GM18858 (cell line): Measurements from ENCODE around the gene AGBL4.

Source experiments
- ATAC-seq: cut with Tn5 transposase; IDR thresholded peaks from one replicate; pipeline ENCODE4 v1.9.1; 2021; ENCODE audit not compliant: unreplicated experiment

AGBL4 gene

DNA sequence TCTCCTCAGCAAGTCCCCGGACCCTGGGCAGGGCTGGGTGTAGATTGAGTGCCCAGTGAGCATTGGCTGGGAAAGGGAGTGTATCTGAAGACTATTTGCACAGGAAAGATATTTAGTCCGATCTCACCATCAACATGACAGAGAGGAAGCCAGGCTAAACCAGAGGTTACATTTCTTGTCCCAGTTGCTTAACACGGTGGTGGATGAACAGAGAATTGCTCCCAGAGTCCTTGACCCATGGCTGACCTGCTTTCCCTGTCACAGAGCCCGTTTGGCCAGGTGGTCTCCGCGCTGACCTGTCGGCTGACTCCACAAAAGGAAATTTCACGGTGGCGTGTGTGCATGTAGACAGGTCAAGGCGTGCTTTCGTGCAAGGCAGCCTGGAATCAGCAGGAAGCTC, 1330.6 kb downstream of the AGBL4 start:
- no peak for ATAC-seq

DNA sequence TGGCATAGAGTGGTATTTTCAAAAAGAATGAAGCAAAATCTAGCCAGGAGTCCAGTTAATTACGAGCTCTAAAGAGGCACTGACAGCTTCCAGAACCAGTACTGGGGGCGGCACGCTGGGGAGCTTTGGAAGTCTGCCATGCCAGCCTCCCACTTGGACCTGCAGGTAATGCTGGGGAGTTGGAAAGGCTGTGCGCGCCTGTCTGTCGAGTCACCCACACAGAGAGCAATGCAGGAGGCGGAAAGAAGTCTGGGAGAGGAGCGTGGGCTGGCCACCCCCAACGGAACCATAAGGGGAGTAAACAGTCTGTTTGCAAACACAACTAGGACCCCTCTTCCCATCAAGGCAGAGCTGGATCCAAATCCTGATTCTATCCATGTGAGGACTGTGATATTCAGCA, 1331.5 kb downstream of the AGBL4 start:
- no peak for ATAC-seq

DNA sequence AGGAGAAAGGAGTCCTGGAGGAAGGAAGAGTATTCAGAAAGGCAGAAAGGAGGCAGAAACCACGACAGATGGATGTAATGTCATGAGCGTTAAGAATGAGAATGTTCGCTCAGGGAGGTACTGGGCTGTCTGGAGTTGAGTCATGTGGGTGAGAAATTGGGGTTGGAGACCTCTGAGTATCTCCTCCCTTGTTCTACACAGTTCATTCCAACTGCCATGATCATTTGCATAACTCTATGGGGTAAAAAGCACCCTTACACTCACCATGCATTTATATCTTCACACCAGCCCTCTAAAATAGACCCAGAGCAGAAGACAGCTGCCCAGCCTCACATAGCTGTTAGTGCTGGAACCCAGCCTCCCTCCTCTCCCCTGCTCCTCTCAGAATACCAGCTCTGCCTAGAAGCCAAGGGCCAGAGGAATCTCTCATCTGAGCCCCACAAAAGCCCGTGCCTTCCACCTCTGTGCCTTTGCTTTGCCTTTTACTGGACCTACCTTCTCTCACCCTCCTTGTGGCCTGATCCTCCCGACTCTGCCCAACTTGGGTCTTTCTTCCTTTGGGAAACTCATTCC, 1332.2 kb downstream of the AGBL4 start:
- peak; percentile 47 for ATAC-seq

DNA sequence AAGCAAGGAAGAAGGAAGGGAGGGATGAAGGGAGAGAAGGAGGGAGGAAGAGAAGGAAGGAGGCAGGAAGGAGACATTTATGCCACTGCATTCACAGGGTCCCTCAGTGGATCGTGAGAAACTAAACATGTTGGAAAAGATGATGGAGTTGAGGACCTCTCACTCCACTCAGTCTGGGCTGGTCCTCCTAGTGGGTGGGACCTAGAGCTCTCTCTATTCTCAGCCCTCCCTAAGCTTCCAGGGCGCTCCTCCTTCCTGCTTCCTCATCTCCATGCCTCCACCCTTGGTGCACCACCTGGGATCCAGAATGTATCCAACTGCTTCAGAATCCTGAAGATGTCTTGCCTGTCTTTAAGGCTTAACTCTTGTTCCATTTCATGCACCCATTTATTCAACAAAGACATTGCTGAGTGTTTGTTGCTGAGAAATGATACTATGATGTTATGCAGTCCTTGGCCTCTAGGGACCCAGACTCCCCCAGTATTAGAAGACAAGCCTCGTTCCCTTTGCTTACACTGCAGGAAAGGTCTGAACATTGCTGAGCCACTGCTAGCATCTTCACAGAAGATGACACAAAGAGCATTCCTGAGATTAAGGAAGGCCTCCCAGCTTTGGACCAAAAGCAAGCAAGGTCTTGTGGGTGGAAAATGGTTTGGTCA, 1335.5 kb downstream of the AGBL4 start:
- peak; percentile 76 for ATAC-seq

DNA sequence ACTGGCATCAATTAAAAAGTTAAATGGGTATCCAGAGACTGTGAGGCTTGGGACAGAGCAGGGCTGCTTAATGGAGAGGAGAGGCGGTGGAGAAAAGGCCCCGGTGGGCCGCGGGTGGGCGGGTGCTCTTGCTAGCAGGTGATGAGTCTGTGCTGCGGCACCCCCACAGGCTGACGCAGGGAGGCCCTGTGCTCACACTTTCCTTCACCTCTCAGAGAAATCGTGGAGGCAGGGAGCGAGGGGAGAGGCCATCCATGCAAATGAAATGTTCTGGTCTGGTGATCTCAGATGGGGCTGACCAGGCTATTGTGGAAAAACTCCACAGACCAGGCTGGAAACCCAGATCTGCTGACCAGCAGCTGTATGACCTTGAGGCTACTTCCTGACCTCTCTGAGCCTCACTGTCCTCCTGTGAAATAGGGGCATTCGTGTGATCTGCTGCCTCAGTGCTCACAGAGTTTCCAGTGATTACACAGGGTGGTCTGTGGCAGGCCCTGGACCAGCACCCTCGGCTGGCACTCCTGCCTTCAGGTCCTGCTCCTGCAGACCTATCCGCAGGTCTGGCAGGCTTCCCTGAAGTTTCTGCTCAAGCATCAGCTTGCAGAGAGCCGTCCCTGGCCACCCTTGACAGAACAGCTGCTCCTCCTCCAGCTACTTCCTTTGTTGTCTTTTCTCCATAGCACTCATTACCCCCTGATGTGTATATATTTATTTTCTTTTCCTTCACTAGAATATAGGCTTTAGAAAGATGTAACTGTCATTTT, 1336.3 kb downstream of the AGBL4 start:
- ATAC-seq = no peak

DNA sequence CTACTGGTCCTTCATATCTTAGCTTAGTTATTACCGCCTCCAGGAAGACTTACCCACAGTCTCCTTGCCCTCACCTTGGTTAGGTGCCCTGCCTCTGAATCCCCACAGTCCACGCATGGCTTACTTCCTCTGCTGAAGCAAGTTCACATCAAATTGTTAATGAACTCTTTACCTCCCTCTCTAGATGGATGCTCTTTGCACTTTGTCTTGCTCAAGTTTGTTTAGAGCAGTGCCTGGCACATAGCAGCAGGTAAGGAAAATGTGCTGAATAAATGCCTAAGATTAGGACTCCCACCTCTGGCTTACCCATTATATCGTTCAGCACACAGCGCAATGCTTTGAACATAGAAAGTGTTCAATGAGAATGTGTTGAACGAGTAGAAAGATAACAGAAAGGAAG, 1337.6 kb downstream of the AGBL4 start:
- no peak for ATAC-seq

DNA sequence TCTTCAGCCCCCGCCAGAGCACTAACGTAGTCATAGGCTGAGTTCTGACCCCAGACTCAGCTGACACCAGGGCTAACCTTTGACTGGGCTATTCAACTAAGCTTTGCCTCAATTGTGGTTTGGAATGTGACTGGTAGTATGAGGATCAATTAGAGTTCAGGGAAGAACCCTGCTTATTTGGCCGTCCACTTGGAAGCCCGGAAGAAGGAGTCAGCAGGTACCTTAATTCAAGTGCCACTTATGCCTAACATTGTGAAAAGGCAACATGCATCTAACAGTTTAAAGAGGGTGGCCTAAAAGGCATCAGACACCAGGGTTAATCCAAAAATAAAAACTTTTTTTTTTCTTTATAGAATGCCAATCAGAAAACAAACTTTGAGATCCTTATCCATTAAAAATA, 1339.4 kb downstream of the AGBL4 start:
- no peak for ATAC-seq

DNA sequence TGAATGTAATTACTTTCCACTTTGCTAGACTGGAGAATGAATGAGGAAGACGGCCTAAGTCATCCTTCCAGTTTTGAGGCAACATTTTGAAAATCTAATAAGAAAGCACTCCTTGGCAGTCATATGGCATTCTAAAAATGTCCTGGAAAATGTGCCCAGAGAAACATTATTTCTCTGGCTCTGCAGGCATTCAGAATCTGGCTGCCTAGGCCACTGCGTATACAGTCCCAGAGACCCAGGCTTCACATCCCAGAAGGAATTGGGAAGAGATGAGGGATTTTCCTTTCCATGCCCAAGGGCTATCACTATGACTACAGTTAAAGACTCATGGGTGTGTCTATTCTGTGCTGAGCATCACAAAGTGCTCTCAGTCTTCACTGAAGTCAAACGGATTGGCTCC, 1339.9 kb downstream of the AGBL4 start:
- ATAC-seq = no peak

DNA sequence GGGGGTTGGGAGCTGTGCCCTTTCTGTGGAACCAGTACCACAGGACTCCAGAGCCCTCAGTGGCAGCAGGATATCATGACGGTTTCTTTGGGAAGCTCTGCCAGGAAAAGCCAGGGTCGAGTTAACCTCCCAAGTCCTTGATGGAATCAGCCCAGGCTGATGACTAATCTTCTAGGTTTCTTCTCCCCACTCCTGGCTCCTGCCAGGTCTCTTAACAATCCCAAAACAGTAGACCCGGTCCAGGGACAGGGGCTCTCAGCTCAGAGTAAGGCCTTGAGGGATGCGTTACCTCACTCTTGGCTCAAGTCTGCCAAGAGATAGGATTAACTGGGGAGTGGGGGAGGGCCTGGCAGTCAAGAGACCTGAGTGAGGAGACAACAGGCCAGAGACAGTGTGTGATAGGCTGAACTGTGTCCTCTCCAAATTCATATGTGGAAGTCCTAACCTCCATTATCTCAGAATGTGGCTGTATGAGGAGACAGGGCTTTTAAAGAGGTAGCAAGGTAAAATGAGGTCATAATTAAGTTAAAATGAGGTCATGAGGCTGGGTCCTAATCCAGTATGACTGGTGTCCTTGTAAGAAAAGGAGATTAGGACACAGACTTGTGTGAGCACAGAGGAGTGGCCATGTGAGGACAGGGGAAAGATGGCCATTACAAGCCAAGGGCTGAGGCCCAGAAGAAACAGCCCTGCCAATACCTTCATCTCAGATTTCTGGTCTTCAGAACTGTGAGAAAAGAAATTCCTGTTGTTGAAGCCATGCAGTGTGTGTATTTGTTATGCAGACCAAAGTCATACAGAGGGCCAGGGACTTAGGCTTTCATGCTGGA, 1342.1 kb downstream of the AGBL4 start:
- no peak for ATAC-seq

DNA sequence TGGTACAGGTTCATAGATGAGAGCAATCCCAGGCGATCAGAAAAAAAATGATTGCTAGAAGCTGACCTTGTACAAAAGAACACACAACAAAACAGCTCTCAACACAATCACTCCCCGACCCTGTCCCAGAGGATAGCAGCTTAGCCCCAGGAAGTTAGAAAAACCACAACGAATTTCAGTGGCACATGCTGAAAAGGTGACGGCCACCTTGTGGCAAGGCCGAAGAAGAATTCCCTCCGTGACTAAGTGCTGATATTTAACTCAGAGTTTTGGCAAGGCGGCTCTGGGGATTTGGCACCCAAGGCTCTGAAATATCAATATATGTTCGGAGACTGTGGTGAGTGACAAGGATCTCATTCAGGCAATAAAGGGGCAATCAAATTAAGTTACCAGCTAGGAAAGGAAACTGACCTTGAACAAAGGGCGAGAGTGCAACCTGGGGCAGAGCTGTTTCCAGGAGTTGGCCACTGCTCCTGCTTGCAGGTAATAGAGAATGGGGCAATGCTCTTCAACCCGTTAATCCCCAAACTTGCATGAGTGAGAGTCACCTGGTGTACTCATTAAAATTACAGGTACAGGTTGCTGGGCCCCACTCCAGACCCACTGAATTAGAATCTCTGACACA, 1343.2 kb downstream of the AGBL4 start:
- ATAC-seq = no peak

DNA sequence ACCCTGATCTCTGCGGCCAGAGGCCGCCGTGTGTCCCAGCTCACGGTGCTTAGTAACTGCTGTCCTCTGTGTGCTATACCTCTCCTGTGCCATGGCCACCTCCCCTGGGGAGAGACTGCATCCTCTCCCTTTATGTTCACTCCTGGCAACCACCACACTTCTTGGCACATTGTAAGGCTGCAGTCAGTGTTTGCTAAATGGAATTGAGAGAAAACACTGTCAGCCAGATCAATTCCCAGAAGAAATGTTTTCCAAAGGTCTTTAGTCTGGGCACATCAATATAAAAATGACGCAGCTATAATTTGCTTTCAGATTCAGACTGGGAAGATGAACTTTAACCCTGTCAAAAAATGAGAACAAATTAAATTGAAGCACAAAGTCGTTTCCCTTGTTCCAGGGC, 1343.9 kb downstream of the AGBL4 start:
- ATAC-seq = no peak

DNA sequence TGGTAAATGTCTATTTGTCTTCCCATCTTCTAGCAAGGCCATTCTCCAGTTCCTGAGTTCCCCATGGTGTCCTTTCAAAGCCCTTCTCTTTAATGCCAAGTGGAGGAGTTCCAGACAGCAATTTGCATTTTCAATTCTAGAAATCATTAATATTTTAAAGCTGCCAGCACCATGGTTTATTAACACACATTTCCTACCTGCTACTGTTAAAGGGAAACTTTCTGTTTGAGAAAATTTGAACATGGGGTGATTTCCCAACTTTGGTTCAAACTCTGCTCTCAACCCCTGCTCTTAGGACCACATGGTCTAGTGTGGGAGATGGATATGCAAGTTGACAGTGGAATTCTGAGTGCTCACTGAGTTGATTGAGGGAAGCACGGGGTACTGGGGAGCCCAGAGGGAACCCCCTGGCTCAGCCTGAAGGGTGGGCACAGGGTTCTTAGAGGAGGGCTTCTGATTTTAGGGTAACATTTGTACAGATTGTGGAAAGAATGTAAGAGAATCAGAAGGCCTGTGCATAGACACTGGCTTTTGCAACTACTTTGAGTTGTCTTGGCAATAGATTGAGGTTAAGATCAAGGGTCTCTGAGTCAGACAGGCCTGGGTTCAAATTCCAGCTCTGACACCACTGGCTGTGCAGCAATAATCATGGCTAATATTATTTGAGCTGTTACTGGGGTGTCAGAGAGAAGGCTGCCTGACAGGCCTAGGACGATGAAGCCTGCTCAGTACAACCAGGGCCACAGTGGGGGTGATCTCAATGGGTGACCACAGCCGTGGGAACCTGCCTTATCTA, 1344.8 kb downstream of the AGBL4 start:
- ATAC-seq = no peak

DNA sequence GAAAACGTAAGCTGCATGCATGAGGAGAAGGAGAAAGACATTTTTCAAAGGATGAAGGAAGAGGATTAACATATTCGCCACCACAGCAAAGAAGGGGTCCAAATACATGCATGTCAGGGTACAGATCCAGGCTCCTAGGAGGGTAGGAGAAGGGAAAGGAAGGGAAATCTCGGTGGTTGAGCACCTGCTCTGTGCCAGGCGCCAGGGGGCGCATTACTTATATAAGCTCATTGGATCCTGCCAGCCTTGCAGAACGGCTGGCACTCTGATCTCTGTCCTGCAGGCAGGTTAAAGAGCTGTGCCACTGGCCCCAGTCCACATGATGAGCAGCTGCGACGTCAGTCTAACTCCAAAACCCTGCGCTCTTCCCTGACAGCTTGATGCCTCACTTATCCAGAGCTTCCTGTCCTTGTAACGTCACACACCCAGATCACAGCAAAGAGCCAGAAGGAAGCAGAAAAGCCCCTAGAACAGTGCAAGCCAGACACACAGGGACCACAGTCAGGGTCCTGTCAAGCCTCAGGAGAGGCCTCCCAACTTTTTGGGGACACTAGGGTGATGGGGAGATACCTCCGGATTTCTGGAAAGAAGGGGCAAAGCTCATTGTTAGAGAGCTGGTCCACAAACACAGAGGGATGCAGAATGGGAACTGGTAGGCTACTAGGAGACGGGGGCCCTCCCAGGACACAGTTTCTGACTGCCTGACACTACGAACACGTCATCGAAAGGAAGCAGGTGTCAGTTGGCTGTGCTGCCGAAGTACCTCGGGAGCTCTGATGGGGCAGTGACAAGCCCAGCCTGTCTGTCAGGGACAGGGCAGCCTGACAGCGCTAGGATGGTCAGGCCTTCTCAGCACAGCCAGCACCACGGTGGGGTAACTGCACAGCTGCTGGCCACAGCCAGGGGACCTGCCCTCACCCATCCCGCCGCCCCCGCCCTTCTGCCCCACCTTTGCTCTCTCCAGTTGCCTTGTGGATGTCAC, 1346.2 kb downstream of the AGBL4 start:
- ATAC-seq = no peak

DNA sequence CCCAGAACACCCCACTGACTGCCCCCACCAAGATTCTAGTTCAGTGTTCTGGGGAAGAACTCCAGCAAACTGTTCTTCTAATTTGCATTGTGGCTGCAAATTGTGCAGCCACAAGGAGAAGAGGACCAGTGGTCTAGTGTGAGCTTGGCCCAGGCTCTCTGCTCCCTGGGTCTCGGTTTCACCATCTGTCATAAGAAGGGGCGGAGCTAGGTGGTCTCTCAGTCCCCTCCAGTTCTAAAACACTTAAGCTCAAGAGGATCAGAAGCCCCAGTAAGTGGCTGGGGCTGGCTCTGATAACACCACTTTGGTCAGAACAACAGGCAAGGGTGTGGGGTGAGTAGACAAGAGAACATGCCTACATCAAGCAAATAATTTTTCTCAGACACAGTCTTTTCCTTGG, 1346.9 kb downstream of the AGBL4 start:
- ATAC-seq = no peak

DNA sequence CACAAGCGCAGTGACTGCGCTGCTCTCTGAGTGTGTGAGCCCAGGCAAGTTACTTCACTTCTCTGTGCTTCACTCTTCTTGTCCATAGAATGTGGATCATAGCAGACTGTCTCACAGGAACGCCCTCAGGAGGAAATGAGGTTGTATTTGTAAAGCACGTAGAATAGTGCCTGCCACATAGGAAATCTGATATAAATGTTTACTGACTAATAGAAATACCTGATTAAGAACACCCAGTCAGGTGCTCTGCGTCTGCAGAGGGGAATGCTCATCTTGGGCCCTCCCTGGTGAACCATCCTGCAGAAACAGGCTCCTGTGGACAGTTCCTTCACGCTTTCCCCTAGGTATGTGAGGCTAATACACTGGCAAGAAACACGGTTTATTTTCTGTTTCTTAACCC, 1347.4 kb downstream of the AGBL4 start:
- no peak for ATAC-seq

DNA sequence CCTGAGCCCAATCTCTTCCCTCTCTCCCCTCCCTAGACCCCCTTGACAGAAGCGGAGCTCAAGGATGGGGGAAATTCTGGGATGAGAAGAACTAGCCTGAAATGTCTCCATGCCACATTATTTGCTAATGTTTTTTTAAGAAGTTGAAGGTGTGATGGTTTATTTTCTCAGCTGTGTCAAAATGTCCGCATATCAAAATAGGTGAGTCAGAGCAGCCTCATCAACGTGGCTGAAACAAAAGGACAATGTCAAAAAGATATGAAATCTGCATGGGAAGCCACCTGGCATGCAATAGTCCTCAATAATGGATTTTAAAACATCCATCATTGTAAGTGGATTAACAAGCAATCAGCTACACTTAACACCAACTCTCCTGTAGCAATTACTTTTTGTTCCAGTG, 1348.5 kb downstream of the AGBL4 start:
- no peak for ATAC-seq

DNA sequence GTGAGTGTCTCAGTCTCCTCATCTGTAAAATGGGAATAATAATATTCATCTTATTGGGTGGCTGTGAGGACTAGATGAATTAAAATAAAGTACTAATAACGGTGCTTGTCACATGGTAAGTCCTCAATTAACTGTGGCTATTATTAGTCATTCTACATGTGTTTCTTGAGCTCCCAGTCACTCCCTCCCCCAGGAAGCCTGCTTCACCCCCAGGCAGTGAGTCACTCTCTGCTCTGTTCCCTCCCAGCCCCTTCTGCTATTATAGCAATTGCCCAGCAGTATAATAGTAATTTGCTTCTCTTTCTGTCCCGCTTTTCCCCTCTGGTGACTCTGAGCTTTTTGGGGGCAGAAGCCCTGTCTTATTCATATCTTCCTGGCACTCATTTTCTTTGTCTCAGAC, 1349.1 kb downstream of the AGBL4 start:
- ATAC-seq = no peak

DNA sequence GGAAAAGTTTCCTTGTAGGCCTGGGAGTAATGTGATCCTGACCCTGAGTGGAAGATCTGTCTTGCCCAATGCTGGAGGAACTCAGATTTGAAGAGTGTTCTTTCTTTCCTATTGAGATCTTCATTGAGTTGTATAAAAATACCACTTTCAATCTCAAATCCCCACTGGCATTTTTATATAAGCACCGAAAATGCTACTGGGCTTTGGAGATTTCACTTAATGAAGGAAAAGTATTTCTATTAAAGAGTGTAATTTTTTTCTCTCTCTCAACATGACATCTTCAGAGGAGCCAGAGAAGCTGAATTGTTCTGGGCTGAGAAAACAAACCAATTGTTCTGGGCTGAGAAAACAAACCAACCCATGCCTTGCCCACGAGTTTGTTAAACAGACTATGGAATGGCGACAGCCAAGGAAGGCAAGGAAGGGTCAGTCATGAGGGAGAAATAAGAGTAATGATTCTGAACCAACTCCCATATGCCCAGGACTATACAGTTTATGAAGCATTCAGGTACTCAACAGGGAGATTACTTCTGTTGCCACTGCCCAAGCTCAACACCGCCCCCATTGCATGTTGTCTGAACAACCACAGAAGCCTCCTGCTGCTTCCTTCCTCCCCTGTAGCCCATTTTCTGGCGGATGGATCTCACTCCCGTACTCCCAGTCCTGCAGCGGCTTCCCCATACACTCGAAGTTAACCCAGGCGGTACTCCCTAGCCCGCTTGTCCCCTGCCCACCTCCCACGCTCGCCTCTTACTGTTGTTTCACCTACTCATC, 1350.2 kb downstream of the AGBL4 start:
- no peak for ATAC-seq
